Keratinocyte (primary cell): Measurements from ENCODE around the gene DCAKD. TPM values are rescaled to one million over a fixed set of nuclear protein-coding genes. Genes with fewer than 3 reads are reported as not detected.
A peak's percentile ranks its signal among the peaks of the same experiment; 100 is the strongest.

Experiments
- DNase-seq: peaks from one replicate; pipeline ENCODE4 v3.0.0-alpha.2; 2011; ENCODE audit warnings: low read depth, missing footprints, low spot score
- FAIRE-seq: peaks from 2 replicates; lab custom pipeline; 2011; peaks lifted over from hg19 to GRCh38; lab: Jason Lieb, UNC
- H2AFZ ChIP-seq: 2 replicates; pipeline ENCODE4 v1.6.0; 2012; ENCODE audit warnings: low read length, control low read depth, inconsistent platforms; ENCODE audit not compliant: control insufficient read depth
- H3K27ac ChIP-seq: 2 replicates; pipeline ENCODE4 v1.5.1; 2011; ENCODE audit warnings: low read length; ENCODE audit not compliant: control insufficient read depth, insufficient read depth
- H3K27me3 ChIP-seq: 3 replicates; pipeline ENCODE4 v1.6.0; 2011; ENCODE audit warnings: low read length; ENCODE audit not compliant: control insufficient read depth, insufficient read depth; ENCODE audit errors: extremely low read depth
- H3K36me3 ChIP-seq, 2 experiments: 2 replicates in 1 of 2; 3 replicates in 1 of 2; pipeline ENCODE4 v1.5.1; 2011; ENCODE audit warnings: low read length in 2 of 2, mild to moderate bottlenecking in 1 of 2; ENCODE audit not compliant: control insufficient read depth in 2 of 2, insufficient read depth in 2 of 2; ENCODE audit errors: extremely low read depth in 1 of 2
- H3K4me1 ChIP-seq: 3 replicates; pipeline ENCODE4 v1.5.1; 2011; ENCODE audit warnings: low read length; ENCODE audit not compliant: control insufficient read depth, insufficient read depth; ENCODE audit errors: extremely low read depth
- H3K4me2 ChIP-seq: 3 replicates; pipeline ENCODE4 v1.6.0; 2011; ENCODE audit warnings: low read depth, low read length; ENCODE audit not compliant: control insufficient read depth, insufficient read depth; ENCODE audit errors: extremely low read depth
- H3K4me3 ChIP-seq, 3 experiments: fragments of 200-600 bp in 1 of 3; sonication (generic) in 1 of 3; 2 replicates in 2 of 3; 3 replicates in 1 of 3; pipeline ENCODE4 v1.5.1; 2011 to 2016; ENCODE audit warnings: low read length in 3 of 3, mild to moderate bottlenecking in 3 of 3, control low read depth in 2 of 3, inconsistent platforms in 1 of 3, low read depth in 1 of 3, mixed read lengths in 1 of 3, mixed run types in 1 of 3, moderate library complexity in 1 of 3; ENCODE audit not compliant: control insufficient read depth in 2 of 3, insufficient read depth in 2 of 3; ENCODE audit errors: extremely low read depth in 1 of 3
- H3K79me2 ChIP-seq: 2 replicates; pipeline ENCODE4 v1.6.0; 2012; ENCODE audit warnings: low read length; ENCODE audit not compliant: control insufficient read depth, insufficient read depth
- H3K9ac ChIP-seq: 3 replicates; pipeline ENCODE4 v1.6.0; 2011; ENCODE audit warnings: low read length; ENCODE audit not compliant: control insufficient read depth, insufficient read depth; ENCODE audit errors: extremely low read depth
- H3K9me1 ChIP-seq: 3 replicates; pipeline ENCODE4 v1.6.0; 2011; ENCODE audit warnings: low read length; ENCODE audit not compliant: control insufficient read depth, insufficient read depth; ENCODE audit errors: extremely low read depth
- H3K9me3 ChIP-seq: 2 replicates; pipeline ENCODE4 v1.5.1; 2012; ENCODE audit warnings: low read depth, low read length; ENCODE audit not compliant: control insufficient read depth
- H4K20me1 ChIP-seq: 3 replicates; pipeline ENCODE4 v1.6.0; 2011; ENCODE audit warnings: low read length; ENCODE audit not compliant: control insufficient read depth, insufficient read depth; ENCODE audit errors: extremely low read depth
- EZH2 ChIP-seq: IDR thresholded peaks from one replicate; pipeline ENCODE4 v1.6.1; 2012; ENCODE audit warnings: inconsistent platforms, mild to moderate bottlenecking, low read length, moderate library complexity
- dilution Hi-C: fragments of 300-500 bp; cut with MboI; formaldehyde crosslinking; loops from one replicate; pipeline ENCODE4 v1.7.0; 2020; ENCODE audit warnings: low sequenced_read_pairs; ENCODE audit not compliant: extremely low pct_ligation_motif_present
- polyA plus RNA-seq, 5 experiments: library from polyadenylated mRNA; depleted of rRNA in 3 of 5; stranded (reverse) in 3 of 5; stranded (forward) in 1 of 5; unstranded in 1 of 5; fragments of >200 nt; gene quantifications; 1 replicate in 1 of 5; 2 replicates in 3 of 5; 3 replicates in 1 of 5; pipeline versions ENCODE4 v1.2.1 to v1.2.3, GENCODE V29; 2011 to 2012; ENCODE audit warnings: missing spikeins in 2 of 5, low read depth in 1 of 5, low replicate concordance in 1 of 5
- TF ChIP-seq, protein P1 (sequence below), 3 experiments: IDR thresholded peaks in 1 of 3; conservative IDR thresholded peaks in 1 of 3; optimal IDR thresholded peaks in 1 of 3; 2 replicates in 2 of 3; 3 replicates in 1 of 3; pipeline versions ENCODE3 to v1.5.1; 2011; ENCODE audit warnings: low read length in 3 of 3, mild to moderate bottlenecking in 3 of 3, moderate library complexity in 2 of 3, control low read depth in 1 of 3, inconsistent platforms in 1 of 3; ENCODE audit not compliant: insufficient read depth in 2 of 3; ENCODE audit errors: extremely low read depth in 1 of 3

Gene DCAKD
- polyA plus RNA-seq, 1 donor (not counting 4 experiments of a cell fraction or from before 2014, with no cell fraction given) = 18.7 TPM

DNA sequence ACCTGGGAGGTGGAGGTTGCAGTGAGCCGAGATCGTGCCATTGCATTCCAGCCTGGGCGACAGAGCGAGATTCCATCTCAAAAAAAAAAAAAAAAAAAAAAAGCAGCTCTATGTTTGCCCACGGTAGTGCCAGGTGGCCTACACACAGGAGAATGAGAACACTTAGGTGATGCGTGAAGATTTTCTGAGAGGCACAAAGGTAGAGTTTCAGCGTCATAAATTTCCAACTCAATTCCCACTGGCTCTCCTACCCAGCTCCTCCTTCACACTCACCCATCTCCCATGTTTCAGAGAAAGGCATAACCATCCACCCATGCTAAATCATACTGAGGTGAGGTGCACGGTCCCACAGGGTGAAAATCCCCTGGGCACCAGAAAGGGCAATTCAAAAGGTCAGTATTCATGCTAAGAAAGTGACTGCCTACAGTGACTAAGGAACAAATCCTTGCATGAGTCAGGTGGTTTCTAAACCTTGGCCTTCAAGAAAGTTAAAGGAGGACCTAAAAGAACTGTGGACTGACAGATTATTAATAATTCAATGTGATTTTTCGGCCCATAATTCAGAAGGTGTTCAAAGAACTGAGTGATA lies 4.8 kb downstream of the DCAKD start:
- H3K27me3 ChIP-seq = no peaks in the 10 kb centered on the region
- H4K20me1 ChIP-seq = no peaks in the 10 kb centered on the region
- no peak overlapping the region for H2AFZ ChIP-seq
- peaks cover 3% of the 10 kb centered on the region in 2 experiments for H3K36me3 ChIP-seq
- dilution Hi-C loops = no loop called here
- peak overlapping the region; percentile 80 for H3K9ac ChIP-seq
- TF ChIP-seq, protein P1, sequence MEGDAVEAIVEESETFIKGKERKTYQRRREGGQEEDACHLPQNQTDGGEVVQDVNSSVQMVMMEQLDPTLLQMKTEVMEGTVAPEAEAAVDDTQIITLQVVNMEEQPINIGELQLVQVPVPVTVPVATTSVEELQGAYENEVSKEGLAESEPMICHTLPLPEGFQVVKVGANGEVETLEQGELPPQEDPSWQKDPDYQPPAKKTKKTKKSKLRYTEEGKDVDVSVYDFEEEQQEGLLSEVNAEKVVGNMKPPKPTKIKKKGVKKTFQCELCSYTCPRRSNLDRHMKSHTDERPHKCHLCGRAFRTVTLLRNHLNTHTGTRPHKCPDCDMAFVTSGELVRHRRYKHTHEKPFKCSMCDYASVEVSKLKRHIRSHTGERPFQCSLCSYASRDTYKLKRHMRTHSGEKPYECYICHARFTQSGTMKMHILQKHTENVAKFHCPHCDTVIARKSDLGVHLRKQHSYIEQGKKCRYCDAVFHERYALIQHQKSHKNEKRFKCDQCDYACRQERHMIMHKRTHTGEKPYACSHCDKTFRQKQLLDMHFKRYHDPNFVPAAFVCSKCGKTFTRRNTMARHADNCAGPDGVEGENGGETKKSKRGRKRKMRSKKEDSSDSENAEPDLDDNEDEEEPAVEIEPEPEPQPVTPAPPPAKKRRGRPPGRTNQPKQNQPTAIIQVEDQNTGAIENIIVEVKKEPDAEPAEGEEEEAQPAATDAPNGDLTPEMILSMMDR (optimal IDR thresholded peaks at IDR 0.05 in 1 of 3, IDR thresholded peaks at IDR 0.05 in 1 of 3, conservative IDR thresholded peaks at IDR 0.05 in 1 of 3; ENCODE audit: extremely low read depth in 1 of 3, insufficient read depth in 2 of 3, low read length in 3 of 3) = no peak
- no peak for TF ChIP-seq EZH2
- peak overlapping the region; percentile 99 for H3K27ac ChIP-seq
- FAIRE-seq (no peak), DNase-seq (no peak)
- H3K4me2 ChIP-seq = peak overlapping the region; percentile 80
- no peaks in the 10 kb centered on the region for H3K9me3 ChIP-seq
- H3K4me1 ChIP-seq = peaks cover 67% of the 10 kb centered on the region
- H3K9me1 ChIP-seq = peaks cover 4% of the 10 kb centered on the region
- H3K79me2 ChIP-seq = peaks cover 26% of the 10 kb centered on the region
- peak overlapping the region in 2 of 3 experiments; percentile 16 to 36 for H3K4me3 ChIP-seq

GRCh38 chr17:45043813-45044540 lies 7.5 kb downstream of the DCAKD start:
- Histone ChIP-seq H3K9me3 (no peaks in the 10 kb centered on the region), H3K27me3 (no peaks in the 10 kb centered on the region), H2AFZ (peak overlapping the region; percentile 6), H3K4me2 (peak overlapping the region; percentile 69), H3K79me2 (peaks cover 25% of the 10 kb centered on the region), H3K27ac (peak overlapping the region; percentile 70), H3K4me1 (peaks cover 60% of the 10 kb centered on the region), H3K9ac (peak overlapping the region; percentile 65), H3K4me3 (peak overlapping the region; percentile 10 to 56 (median 40)), H3K36me3 (peaks cover 4 to 7% of the 10 kb centered on the region in 2 experiments), H4K20me1 (no peaks in the 10 kb centered on the region), H3K9me1 (peaks cover 4% of the 10 kb centered on the region)
- TF ChIP-seq, protein P1 (optimal IDR thresholded peaks at IDR 0.05 in 1 of 3, IDR thresholded peaks at IDR 0.05 in 1 of 3, conservative IDR thresholded peaks at IDR 0.05 in 1 of 3; ENCODE audit: extremely low read depth in 1 of 3, insufficient read depth in 2 of 3, low read length in 3 of 3) = peak in 1 of 3 experiments; percentile 58
- TF ChIP-seq EZH2 = no peak
- DNase-seq (peak; percentile 59), FAIRE-seq (peak; percentile 99)
- dilution Hi-C loops = no loop called here
